Epithelial cell of esophagus (primary cell): ENCODE results near the gene LUC7L2.

ENCODE experiments used
- DNase-seq: peaks from one replicate; pipeline ENCODE4 v3.0.0; 2010; ENCODE audit warnings: low read depth
- H3K4me3 ChIP-seq: 2 replicates; pipeline ENCODE4 v1.5.1; 2011; ENCODE audit warnings: mild to moderate bottlenecking, low read length, control low read depth
- CTCF ChIP-seq: IDR thresholded peaks from 2 replicates; pipeline ENCODE4 v1.5.1; 2011; ENCODE audit warnings: low read depth, mild to moderate bottlenecking, low read length, control low read depth, inconsistent platforms; ENCODE audit not compliant: insufficient read depth; ENCODE audit errors: missing control alignments

The LUC7L2 gene

GRCh38 chr7:139384611-139385010 is 24.9 kb downstream of the LUC7L2 start:
- DNase-seq, result no peak
- H3K4me3 ChIP-seq, result no peak overlapping the region
- no peak for TF ChIP-seq CTCF

GRCh38 chr7:139387594-139387993 is 27.9 kb downstream of the LUC7L2 start:
- no peak for TF ChIP-seq CTCF
- DNase-seq, result no peak
- no peak overlapping the region for H3K4me3 ChIP-seq

GRCh38 chr7:139389091-139389490 is 29.4 kb downstream of the LUC7L2 start:
- no peak for DNase-seq
- TF ChIP-seq CTCF, result no peak
- H3K4me3 ChIP-seq, result no peak overlapping the region

GRCh38 chr7:139389774-139390173 is 30.1 kb downstream of the LUC7L2 start:
- no peak for DNase-seq
- no peak for TF ChIP-seq CTCF
- no peak overlapping the region for H3K4me3 ChIP-seq

- DNase-seq, result no peak
- H3K4me3 ChIP-seq, result no peak overlapping the region
- TF ChIP-seq CTCF, result no peak
Observed at GRCh38 chr7:139393621-139394211, 34.0 kb downstream of the LUC7L2 start.

- TF ChIP-seq CTCF, result no peak
- no peak overlapping the region for H3K4me3 ChIP-seq
- no peak for DNase-seq
Observed at GRCh38 chr7:139394540-139394939, 34.8 kb downstream of the LUC7L2 start.

- TF ChIP-seq CTCF, result no peak
- no peak overlapping the region for H3K4me3 ChIP-seq
- DNase-seq, result peak; percentile 1
Observed at GRCh38 chr7:139396323-139396951, 36.7 kb downstream of the LUC7L2 start.
